Spleen (tissue), 11 donors: ENCODE measurements around the gene ICAM3. TPM values are rescaled to one million over a fixed set of nuclear protein-coding genes. Genes with fewer than 3 reads are reported as not detected.

Source experiments
- DNase-seq: peaks from one replicate; pipeline ENCODE4 v3.0.0-alpha.2; 2020
- H3K27ac ChIP-seq, 8 donors: fragments of 200-600 bp; sonication (generic) in 7 of 8; 1 replicate in 4 of 8; 2 replicates in 4 of 8; pipeline versions ENCODE4 v1.5.0 to v1.8.0; 2016 to 2021; ENCODE audit warnings: inconsistent platforms in 4 of 8, mild to moderate bottlenecking in 4 of 8, moderate library complexity in 1 of 8
- H3K27me3 ChIP-seq, 7 donors: fragments of 200-600 bp; sonication (generic) in 6 of 7; replicated peaks in 1 of 7; 1 replicate in 4 of 7; 2 replicates in 3 of 7; pipeline versions ENCODE4 v1.5.0 to v1.8.0; 2016 to 2021; ENCODE audit warnings: inconsistent platforms in 3 of 7, mild to moderate bottlenecking in 1 of 7
- H3K36me3 ChIP-seq, 6 donors: fragments of 200-600 bp; sonication (generic) in 5 of 6; 1 replicate in 4 of 6; 2 replicates in 2 of 6; pipeline versions ENCODE4 v1.5.0 to v1.8.0; 2016 to 2021; ENCODE audit warnings: inconsistent platforms in 2 of 6
- H3K4me1 ChIP-seq, 6 donors: fragments of 200-600 bp; sonication (generic) in 5 of 6; 1 replicate in 3 of 6; 2 replicates in 3 of 6; pipeline versions ENCODE4 v1.5.0 to v1.8.0; 2016 to 2021; ENCODE audit warnings: inconsistent platforms in 3 of 6
- H3K4me3 ChIP-seq, 8 donors: fragments of 200-600 bp; sonication (generic) in 7 of 8; 1 replicate in 4 of 8; 2 replicates in 4 of 8; pipeline versions ENCODE4 v1.5.0 to v1.8.0; 2016 to 2021; ENCODE audit warnings: inconsistent platforms in 4 of 8, mild to moderate bottlenecking in 4 of 8, moderate library complexity in 2 of 8
- H3K9me3 ChIP-seq, 8 donors: fragments of 200-600 bp; sonication (generic) in 7 of 8; 1 replicate in 4 of 8; 2 replicates in 4 of 8; pipeline versions ENCODE4 v1.5.0 to v1.8.0; 2016 to 2021; ENCODE audit warnings: inconsistent platforms in 4 of 8
- POLR2A ChIP-seq, 3 donors: fragments of 450-650 bp; IDR thresholded peaks; one replicate each; pipeline ENCODE4 v1.5.1; 2017; ENCODE audit warnings: antibody characterized with exemption in 3 of 3, mild to moderate bottlenecking in 1 of 3
- POLR2AphosphoS5 ChIP-seq, 3 donors: sonication (generic); formaldehyde crosslinking; IDR thresholded peaks; one replicate each; pipeline ENCODE4 v1.5.1; 2017; ENCODE audit warnings: antibody characterized with exemption in 3 of 3
- WGBS, 5 donors: extraction: QIAGEN DNeasy Blood & Tissue Kit in 3 of 5; methylation state at CpG; one replicate each; pipeline versions ENCODE4 v1.1.5 to v1.1.7; 2013 to 2018; 5-methylcytosine and 5-hydroxymethylcytosine counted together
- intact Hi-C: fragments of 100-400 bp; cut with DNase I; formaldehyde crosslinking; loops from one replicate; pipeline ENCODE4 v1.15.0; 2023; ENCODE audit warnings: low total_unique reads
- polyA plus RNA-seq, 3 donors: library from polyadenylated mRNA; stranded (reverse); fragments of 200-250 nt; gene quantifications; one replicate each; pipeline ENCODE4 v1.2.1, GENCODE V29; 2013
- total RNA-seq, 7 donors: library from RNA; depleted of rRNA in 3 of 7; stranded (reverse); fragments of >200 nt in 3 of 7; fragmentation: NEBNext Ultra II Directional in 4 of 7; extraction: Animal tissue kit (Norgen Biotek cat#: 25700) in 4 of 7; gene quantifications; one replicate each; pipeline versions ENCODE4 v1.1.0 to v1.2.1, GENCODE V29; 2016 to 2021
- TF ChIP-seq, protein P1 (sequence below), 11 experiments: fragments of 200-600 bp in 7 of 11; fragments of 450-650 bp in 4 of 11; sonication (generic) in 4 of 11; IDR thresholded peaks in 8 of 11; conservative IDR thresholded peaks in 3 of 11; 1 replicate in 7 of 11; 2 replicates in 4 of 11; pipeline versions ENCODE4 v1.4.0 to v1.8.0; 2016 to 2021; ENCODE audit warnings: antibody characterized with exemption in 11 of 11, inconsistent platforms in 4 of 11, mild to moderate bottlenecking in 1 of 11
- donor health status: healthy with polysubstance abuse.
- donor health status: DM: no; HTN: no; CAD: no; lungs with moderate emphysema.
- donor health status: DM: no; HTN: no; CAD: no.
- donor health status: Bipolar disorder and iron deficiency.
- donor health status: healthy.
- donor health status: DM: no; HTN: no; CAD: no.
- donor health status: DM: yes; HTN: yes; CAD: no.

ICAM3 gene
- total and polyA plus RNA-seq, 10 donors: 69.3 to 180 (median 111) TPM

DNA sequence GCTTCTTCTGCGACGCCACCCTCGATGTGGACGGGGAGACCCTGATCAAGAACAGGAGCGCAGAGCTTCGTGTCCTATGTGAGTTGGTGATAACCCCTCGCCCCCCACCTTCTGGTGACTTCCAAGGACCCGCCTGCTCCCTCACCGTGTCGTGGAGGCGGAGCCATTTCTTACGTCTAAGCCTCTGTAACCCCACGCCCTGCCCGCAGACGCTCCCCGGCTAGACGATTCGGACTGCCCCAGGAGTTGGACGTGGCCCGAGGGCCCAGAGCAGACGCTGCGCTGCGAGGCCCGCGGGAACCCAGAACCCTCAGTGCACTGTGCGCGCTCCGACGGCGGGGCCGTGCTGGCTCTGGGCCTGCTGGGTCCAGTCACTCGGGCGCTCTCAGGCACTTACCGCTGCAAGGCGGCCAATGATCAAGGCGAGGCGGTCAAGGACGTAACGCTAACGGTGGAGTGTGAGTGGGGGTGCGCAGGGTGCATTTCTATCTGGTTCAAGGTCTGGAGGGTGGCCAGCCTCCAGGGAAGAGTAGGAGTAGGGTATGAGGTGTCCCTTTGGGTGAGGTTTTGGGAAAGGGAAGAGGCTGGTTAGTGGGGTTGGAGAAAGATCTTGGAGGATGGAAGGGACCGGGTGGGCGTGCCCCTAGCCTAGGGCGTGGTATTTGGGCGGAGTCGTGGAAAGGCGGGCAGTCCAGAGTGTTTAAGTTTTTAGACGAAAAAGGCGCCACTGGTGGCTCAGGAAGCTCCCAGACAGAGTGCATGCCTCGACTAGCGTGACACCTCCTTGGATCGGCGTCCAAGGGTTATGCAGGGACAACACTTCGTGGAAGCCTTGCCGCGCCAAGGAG, 46.4 kb downstream of the ICAM3 start:
- Histone ChIP-seq H3K4me3 (peak overlapping the region in 7 of 8 donors; percentile 28 to 70 (median 44)), H3K4me1 (peaks cover 55 to 87% (median 77%) of the 10 kb centered on the region in 6 donors), H3K27me3 (peaks cover 20 to 99% (median 90%) of the 10 kb centered on the region in 7 donors), H3K27ac (peak overlapping the region in 1 of 8 donors; percentile 4), H3K36me3 (no peaks in the 10 kb centered on the region), H3K9me3 (no peaks in the 10 kb centered on the region)
- no peak for DNase-seq
- WGBS, 5 donors: 17 to 35% (median 27%) methylated on average over 30 to 56 of the region's 56 CpGs
- intact Hi-C loops: no loop called here
- no peak for TF ChIP-seq POLR2A (IDR thresholded peaks at IDR 0.05)
- TF ChIP-seq, protein P1, sequence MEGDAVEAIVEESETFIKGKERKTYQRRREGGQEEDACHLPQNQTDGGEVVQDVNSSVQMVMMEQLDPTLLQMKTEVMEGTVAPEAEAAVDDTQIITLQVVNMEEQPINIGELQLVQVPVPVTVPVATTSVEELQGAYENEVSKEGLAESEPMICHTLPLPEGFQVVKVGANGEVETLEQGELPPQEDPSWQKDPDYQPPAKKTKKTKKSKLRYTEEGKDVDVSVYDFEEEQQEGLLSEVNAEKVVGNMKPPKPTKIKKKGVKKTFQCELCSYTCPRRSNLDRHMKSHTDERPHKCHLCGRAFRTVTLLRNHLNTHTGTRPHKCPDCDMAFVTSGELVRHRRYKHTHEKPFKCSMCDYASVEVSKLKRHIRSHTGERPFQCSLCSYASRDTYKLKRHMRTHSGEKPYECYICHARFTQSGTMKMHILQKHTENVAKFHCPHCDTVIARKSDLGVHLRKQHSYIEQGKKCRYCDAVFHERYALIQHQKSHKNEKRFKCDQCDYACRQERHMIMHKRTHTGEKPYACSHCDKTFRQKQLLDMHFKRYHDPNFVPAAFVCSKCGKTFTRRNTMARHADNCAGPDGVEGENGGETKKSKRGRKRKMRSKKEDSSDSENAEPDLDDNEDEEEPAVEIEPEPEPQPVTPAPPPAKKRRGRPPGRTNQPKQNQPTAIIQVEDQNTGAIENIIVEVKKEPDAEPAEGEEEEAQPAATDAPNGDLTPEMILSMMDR (IDR thresholded peaks at IDR 0.05 in 8 of 11, conservative IDR thresholded peaks at IDR 0.05 in 3 of 11): no peak
- peak in 1 of 3 donors; percentile 11 for TF ChIP-seq POLR2AphosphoS5 (IDR thresholded peaks at IDR 0.05)

DNA sequence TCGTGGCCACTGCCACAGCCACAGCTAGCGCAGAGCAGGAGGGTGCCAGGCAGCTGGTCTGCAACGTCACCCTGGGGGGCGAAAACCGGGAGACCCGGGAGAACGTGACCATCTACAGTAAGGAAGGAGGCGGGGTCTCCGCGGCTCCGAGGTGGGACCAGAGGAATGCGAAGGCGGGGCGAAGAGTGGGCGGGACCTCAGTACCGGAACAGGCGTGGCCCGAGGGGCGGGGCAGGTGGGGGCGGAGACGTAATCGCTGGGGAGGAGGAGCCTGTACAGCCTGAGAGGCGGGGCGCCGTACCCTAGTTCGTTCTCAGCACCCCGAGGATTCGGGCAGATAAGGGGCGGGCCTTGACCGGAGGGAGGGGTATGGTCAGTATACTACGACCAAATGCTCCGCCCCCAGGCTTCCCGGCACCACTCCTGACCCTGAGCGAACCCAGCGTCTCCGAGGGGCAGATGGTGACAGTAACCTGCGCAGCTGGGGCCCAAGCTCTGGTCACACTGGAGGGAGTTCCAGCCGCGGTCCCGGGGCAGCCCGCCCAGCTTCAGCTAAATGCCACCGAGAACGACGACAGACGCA, 47.1 kb downstream of the ICAM3 start:
- WGBS, 5 donors: 1 to 3% (median 2%) methylated on average over 22 to 45 of the region's 45 CpGs
- intact Hi-C loops: no loop called here

DNA sequence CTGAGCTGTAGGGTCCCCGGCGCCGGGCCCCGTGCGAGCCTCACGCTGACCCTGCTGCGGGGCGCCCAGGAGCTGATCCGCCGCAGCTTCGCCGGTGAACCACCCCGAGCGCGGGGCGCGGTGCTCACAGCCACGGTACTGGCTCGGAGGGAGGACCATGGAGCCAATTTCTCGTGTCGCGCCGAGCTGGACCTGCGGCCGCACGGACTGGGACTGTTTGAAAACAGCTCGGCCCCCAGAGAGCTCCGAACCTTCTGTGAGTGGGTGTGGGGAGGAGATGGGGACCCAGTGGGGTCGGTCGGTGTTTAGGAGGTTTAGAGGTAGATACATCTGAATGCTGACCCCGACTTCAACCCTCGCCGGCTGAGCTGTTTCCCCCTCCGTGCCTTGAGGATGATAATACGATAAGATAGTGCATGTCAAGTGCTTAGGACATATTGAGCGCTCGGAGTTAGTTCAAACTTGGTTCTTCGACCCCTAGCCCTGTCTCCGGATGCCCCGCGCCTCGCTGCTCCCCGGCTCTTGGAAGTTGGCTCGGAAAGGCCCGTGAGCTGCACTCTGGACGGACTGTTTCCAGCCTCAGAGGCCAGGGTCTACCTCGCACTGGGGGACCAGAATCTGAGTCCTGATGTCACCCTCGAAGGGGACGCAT, 47.7 kb downstream of the ICAM3 start:
- H3K9me3 ChIP-seq: no peaks in the 10 kb centered on the region
- DNase-seq: no peak
- H3K36me3 ChIP-seq: no peaks in the 10 kb centered on the region
- H3K27me3 ChIP-seq: peaks cover 20 to 100% (median 95%) of the 10 kb centered on the region in 7 donors
- H3K4me1 ChIP-seq: peaks cover 67 to 100% (median 90%) of the 10 kb centered on the region in 6 donors
- peak overlapping the region; percentile 14 to 70 (median 43) for H3K4me3 ChIP-seq
- intact Hi-C loops: no loop called here
- 0 to 2% (median 2%) methylated on average over 3 to 49 of the region's 49 CpGs for WGBS, 5 donors
- TF ChIP-seq, protein P1 (IDR thresholded peaks at IDR 0.05 in 8 of 11, conservative IDR thresholded peaks at IDR 0.05 in 3 of 11): no peak
- TF ChIP-seq POLR2A (IDR thresholded peaks at IDR 0.05) (no peak), POLR2AphosphoS5 (IDR thresholded peaks at IDR 0.05) (no peak)
- H3K27ac ChIP-seq: peak overlapping the region in 4 of 8 donors; percentile 8 to 20 (median 14)

More for the DNA sequence above, 47.1 kb downstream of the ICAM3 start:
- Histone ChIP-seq H3K27ac (peak overlapping the region in 4 of 8 donors; percentile 8 to 20 (median 14)), H3K4me1 (peaks cover 61 to 95% (median 84%) of the 10 kb centered on the region in 6 donors), H3K36me3 (no peaks in the 10 kb centered on the region), H3K4me3 (peak overlapping the region in 7 of 8 donors; percentile 28 to 70 (median 44)), H3K9me3 (no peaks in the 10 kb centered on the region), H3K27me3 (peaks cover 20 to 100% (median 97%) of the 10 kb centered on the region in 7 donors)
- DNase-seq: peak; percentile 91
- TF ChIP-seq, protein P1 (IDR thresholded peaks at IDR 0.05 in 8 of 11, conservative IDR thresholded peaks at IDR 0.05 in 3 of 11): no peak
- TF ChIP-seq POLR2AphosphoS5 (IDR thresholded peaks at IDR 0.05): peak in 2 of 3 donors; percentile 29 to 66
